ENCODE measurements around the gene VSTM5. TPM values are rescaled to one million over a fixed set of nuclear protein-coding genes. Genes with fewer than 3 reads are reported as not detected.

VSTM5 gene
- total RNA-seq, 1 donor, result 0.36 TPM

- TF ChIP-seq, protein P1, sequence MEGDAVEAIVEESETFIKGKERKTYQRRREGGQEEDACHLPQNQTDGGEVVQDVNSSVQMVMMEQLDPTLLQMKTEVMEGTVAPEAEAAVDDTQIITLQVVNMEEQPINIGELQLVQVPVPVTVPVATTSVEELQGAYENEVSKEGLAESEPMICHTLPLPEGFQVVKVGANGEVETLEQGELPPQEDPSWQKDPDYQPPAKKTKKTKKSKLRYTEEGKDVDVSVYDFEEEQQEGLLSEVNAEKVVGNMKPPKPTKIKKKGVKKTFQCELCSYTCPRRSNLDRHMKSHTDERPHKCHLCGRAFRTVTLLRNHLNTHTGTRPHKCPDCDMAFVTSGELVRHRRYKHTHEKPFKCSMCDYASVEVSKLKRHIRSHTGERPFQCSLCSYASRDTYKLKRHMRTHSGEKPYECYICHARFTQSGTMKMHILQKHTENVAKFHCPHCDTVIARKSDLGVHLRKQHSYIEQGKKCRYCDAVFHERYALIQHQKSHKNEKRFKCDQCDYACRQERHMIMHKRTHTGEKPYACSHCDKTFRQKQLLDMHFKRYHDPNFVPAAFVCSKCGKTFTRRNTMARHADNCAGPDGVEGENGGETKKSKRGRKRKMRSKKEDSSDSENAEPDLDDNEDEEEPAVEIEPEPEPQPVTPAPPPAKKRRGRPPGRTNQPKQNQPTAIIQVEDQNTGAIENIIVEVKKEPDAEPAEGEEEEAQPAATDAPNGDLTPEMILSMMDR (IDR thresholded peaks at IDR 0.05; ENCODE audit: extremely low read depth, low read depth, low read length), result no peak
- H3K9me3 ChIP-seq (ENCODE audit: low read depth, low read length), result no peaks in the 10 kb centered on the region
- H3K27me3 ChIP-seq (ENCODE audit: insufficient read depth, low read length), result no peaks in the 10 kb centered on the region
- H3K4me3 ChIP-seq (ENCODE audit: insufficient read depth, low read length), result peak overlapping the region; percentile 100
- peak; percentile 53 for DNase-seq (ENCODE audit: insufficient read length, low spot score, missing footprints)
- H4K20me1 ChIP-seq (ENCODE audit: insufficient read depth, low read length), result peaks cover 42% of the 10 kb centered on the region
- H3K4me1 ChIP-seq (ENCODE audit: insufficient read depth, low read length), result peaks cover 21% of the 10 kb centered on the region
- peak overlapping the region; percentile 95 for H3K27ac ChIP-seq (ENCODE audit: low read depth, low read length)
- H3K36me3 ChIP-seq (ENCODE audit: insufficient read depth, low read length), result peaks cover 14% of the 10 kb centered on the region
- peaks cover 57% of the 10 kb centered on the region for H3K79me2 ChIP-seq (ENCODE audit: insufficient read depth, low read length)
- H3K4me2 ChIP-seq (ENCODE audit: insufficient read depth, low read length), result peak overlapping the region; percentile 92
- peak overlapping the region; percentile 97 for H2AFZ ChIP-seq (ENCODE audit: low read length)
Measured at GRCh38 chr11:93784935-93785360, 65.5 kb downstream of the VSTM5 start.

DNA sequence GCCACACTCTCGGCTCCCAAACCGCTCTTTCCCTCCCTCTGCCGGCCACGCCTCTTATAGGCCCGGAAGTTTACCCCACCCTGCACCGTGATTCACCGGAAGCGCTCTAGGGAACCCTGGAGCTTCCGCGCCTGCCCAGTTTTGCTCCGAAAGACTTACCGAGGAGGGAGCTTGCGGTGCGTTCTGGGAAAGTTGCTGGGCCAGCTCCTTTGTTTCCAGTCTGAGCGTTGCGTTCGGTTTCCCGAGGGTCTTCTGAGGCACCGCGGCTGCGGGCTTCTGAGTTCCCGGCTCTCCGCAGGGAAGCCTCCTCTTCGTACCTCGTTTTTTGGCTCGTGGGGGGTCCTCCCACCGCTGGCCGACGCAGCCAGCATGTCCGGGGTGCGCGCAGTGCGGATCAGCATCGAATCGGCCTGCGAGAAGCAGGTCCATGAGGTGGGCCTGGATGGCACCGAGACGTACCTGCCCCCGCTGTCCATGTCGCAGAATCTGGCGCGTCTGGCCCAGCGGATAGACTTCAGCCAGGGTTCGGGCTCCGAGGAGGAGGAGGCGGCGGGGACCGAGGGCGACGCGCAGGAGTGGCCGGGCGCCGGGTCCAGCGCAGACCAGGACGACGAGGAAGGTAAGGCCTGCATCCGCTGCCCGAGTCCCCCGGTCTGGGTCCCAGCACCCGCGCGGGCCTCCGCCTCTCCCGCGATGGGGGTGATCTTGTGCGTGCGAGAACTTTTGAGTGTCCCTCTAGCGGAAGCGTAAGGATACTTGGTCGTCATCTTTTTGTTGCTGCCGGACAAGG, 66.1 kb downstream of the VSTM5 start, which contains the start of gene MED17:
MED17 (plus strand) TSS at position 138 of the 790 bp plus-strand sequence; CDS start at position 370, 232 bp downstream.
- peaks cover 51% of the 10 kb centered on the region for H3K79me2 ChIP-seq (ENCODE audit: insufficient read depth, low read length)
- H4K20me1 ChIP-seq (ENCODE audit: insufficient read depth, low read length), result peaks cover 36% of the 10 kb centered on the region
- H3K4me1 ChIP-seq (ENCODE audit: insufficient read depth, low read length), result peaks cover 21% of the 10 kb centered on the region
- H2AFZ ChIP-seq (ENCODE audit: low read length), result peak within 1 kb of the TSS; percentile 97
- DNase-seq (ENCODE audit: insufficient read length, low spot score, missing footprints), result peak; percentile 98
- TF ChIP-seq, protein P1 (IDR thresholded peaks at IDR 0.05; ENCODE audit: extremely low read depth, low read depth, low read length), result peak; percentile 47
- peak within 1 kb of the TSS; percentile 100 for H3K4me3 ChIP-seq (ENCODE audit: insufficient read depth, low read length)
- H3K27ac ChIP-seq (ENCODE audit: low read depth, low read length), result peak within 1 kb of the TSS; percentile 95
- H3K4me2 ChIP-seq (ENCODE audit: insufficient read depth, low read length), result peak within 1 kb of the TSS; percentile 92
- no peaks in the 10 kb centered on the region for H3K9me3 ChIP-seq (ENCODE audit: low read depth, low read length)
- peaks cover 8% of the 10 kb centered on the region for H3K36me3 ChIP-seq (ENCODE audit: insufficient read depth, low read length)
- no peaks in the 10 kb centered on the region for H3K27me3 ChIP-seq (ENCODE audit: insufficient read depth, low read length)

GRCh38 chr11:93783765-93784144, 66.7 kb downstream of the VSTM5 start:
- H3K4me3 ChIP-seq (ENCODE audit: insufficient read depth, low read length), result peak overlapping the region; percentile 100
- TF ChIP-seq, protein P1 (IDR thresholded peaks at IDR 0.05; ENCODE audit: extremely low read depth, low read depth, low read length), result no peak
- H3K9me3 ChIP-seq (ENCODE audit: low read depth, low read length), result no peaks in the 10 kb centered on the region
- H3K27me3 ChIP-seq (ENCODE audit: insufficient read depth, low read length), result no peaks in the 10 kb centered on the region
- peak overlapping the region; percentile 92 for H3K4me2 ChIP-seq (ENCODE audit: insufficient read depth, low read length)
- peaks cover 3% of the 10 kb centered on the region for H3K36me3 ChIP-seq (ENCODE audit: insufficient read depth, low read length)
- H4K20me1 ChIP-seq (ENCODE audit: insufficient read depth, low read length), result peaks cover 31% of the 10 kb centered on the region
- peaks cover 45% of the 10 kb centered on the region for H3K79me2 ChIP-seq (ENCODE audit: insufficient read depth, low read length)
- DNase-seq (ENCODE audit: insufficient read length, low spot score, missing footprints), result no peak
- peak overlapping the region; percentile 97 for H2AFZ ChIP-seq (ENCODE audit: low read length)
- H3K27ac ChIP-seq (ENCODE audit: low read depth, low read length), result peak overlapping the region; percentile 95
- peaks cover 21% of the 10 kb centered on the region for H3K4me1 ChIP-seq (ENCODE audit: insufficient read depth, low read length)

DNA sequence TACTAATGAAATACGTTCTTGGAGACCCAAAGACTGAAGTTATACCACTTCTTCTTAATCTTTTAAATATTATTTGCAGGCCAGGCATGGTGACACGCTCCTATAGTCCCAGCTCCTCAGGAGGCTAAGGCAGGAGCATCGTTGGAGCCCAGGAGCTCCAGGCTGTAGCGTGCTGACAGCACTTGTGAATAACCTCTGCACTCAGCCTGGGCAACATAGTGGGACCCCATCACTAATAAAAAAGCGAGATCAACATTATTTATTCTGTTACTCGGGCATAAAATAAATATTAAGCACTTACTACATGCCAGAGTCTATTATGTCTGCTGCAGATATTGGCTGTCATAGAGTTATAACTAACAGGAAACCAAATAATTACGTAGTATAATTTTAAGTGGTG, 67.1 kb downstream of the VSTM5 start:
- H3K27me3 ChIP-seq (ENCODE audit: insufficient read depth, low read length), result no peaks in the 10 kb centered on the region
- peaks cover 21% of the 10 kb centered on the region for H3K4me1 ChIP-seq (ENCODE audit: insufficient read depth, low read length)
- peaks cover 30% of the 10 kb centered on the region for H4K20me1 ChIP-seq (ENCODE audit: insufficient read depth, low read length)
- peaks cover 42% of the 10 kb centered on the region for H3K79me2 ChIP-seq (ENCODE audit: insufficient read depth, low read length)
- peak overlapping the region; percentile 97 for H2AFZ ChIP-seq (ENCODE audit: low read length)
- H3K9me3 ChIP-seq (ENCODE audit: low read depth, low read length), result no peaks in the 10 kb centered on the region
- no peaks in the 10 kb centered on the region for H3K36me3 ChIP-seq (ENCODE audit: insufficient read depth, low read length)
- H3K4me3 ChIP-seq (ENCODE audit: insufficient read depth, low read length), result peak overlapping the region; percentile 100
- no peak for DNase-seq (ENCODE audit: insufficient read length, low spot score, missing footprints)
- peak overlapping the region; percentile 92 for H3K4me2 ChIP-seq (ENCODE audit: insufficient read depth, low read length)
- no peak overlapping the region for H3K27ac ChIP-seq (ENCODE audit: low read depth, low read length)
- TF ChIP-seq, protein P1 (IDR thresholded peaks at IDR 0.05; ENCODE audit: extremely low read depth, low read depth, low read length), result no peak
